Large intestine (tissue), 3 donors: Measurements from ENCODE around the gene CDK11A. TPM values are rescaled to one million over a fixed set of nuclear protein-coding genes. Genes with fewer than 3 reads are reported as not detected.
A peak's percentile ranks its signal among the peaks of the same experiment; 100 is the strongest.
"Not testable (repeated sequence)": the region's sequence is repeated elsewhere in the genome, so short reads cannot be mapped to it uniquely, and the experiment has no call there.

Source experiments
- DNase-seq, 2 donors: peaks; one replicate each; pipeline versions ENCODE4 v3.0.0 to v3.0.0-alpha.2; 2013
- H3K27ac ChIP-seq: one replicate; pipeline ENCODE4 v1.5.1; 2013; ENCODE audit warnings: low read length
- H3K27me3 ChIP-seq: 2 replicates; pipeline ENCODE4 v1.6.1; 2013; ENCODE audit warnings: low read length; ENCODE audit not compliant: control insufficient read depth, insufficient read depth
- H3K36me3 ChIP-seq: 2 replicates; pipeline ENCODE4 v1.6.1; 2013; ENCODE audit warnings: low read length; ENCODE audit not compliant: control insufficient read depth, insufficient read depth
- H3K4me1 ChIP-seq: one replicate; pipeline ENCODE4 v1.6.1; 2013; ENCODE audit warnings: low read length; ENCODE audit not compliant: control insufficient read depth, insufficient read depth
- H3K4me3 ChIP-seq: one replicate; pipeline ENCODE4 v1.5.1; 2013; ENCODE audit warnings: low read length
- H3K9me3 ChIP-seq: one replicate; pipeline ENCODE4 v1.6.1; 2013; ENCODE audit warnings: mild to moderate bottlenecking, low read depth, low read length, moderate library complexity; ENCODE audit not compliant: control insufficient read depth
- WGBS: methylation state at CpG from one replicate; pipeline ENCODE4 v1.1.5; 2013; ENCODE audit warnings: low lambda C conversion rate; ENCODE audit not compliant: insufficient coverage; 5-methylcytosine and 5-hydroxymethylcytosine counted together
- polyA plus RNA-seq: library from polyadenylated mRNA; unstranded; fragments of 120-200 nt; gene quantifications from one replicate; pipeline ENCODE4 v1.2.1, GENCODE V29; 2013

Gene CDK11A
- polyA plus RNA-seq, 1 donor = 21.1 TPM

DNA sequence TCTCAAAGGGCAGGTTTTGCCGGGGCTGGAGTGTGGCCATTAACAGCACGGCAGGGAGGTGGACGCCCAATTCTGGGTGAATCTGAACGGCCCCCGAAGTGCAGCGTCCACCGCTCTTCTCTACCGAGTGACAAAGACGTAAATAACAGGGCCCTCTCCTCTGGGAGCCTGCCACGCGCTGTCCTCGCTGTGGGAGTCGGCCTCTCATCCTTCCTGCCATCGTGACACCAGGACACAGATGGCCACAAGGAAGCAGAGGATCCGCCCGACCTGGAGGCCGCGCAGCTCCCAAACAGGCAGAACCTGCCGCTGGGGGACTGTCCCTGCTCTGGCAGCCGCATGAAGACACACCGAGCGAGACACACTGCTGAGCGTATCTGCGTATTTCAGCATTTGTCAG is 53.3 kb downstream of the CDK11A start:
- Histone ChIP-seq H3K9me3 (no peaks in the 10 kb centered on the region), H3K4me3 (no peak overlapping the region), H3K27me3 (no peaks in the 10 kb centered on the region), H3K4me1 (no peaks in the 10 kb centered on the region), H3K27ac (no peak overlapping the region), H3K36me3 (peaks cover 54% of the 10 kb centered on the region)
- DNase-seq = no peak
- WGBS = no CpG with 5 or more reads among the region's 24 CpGs

DNA sequence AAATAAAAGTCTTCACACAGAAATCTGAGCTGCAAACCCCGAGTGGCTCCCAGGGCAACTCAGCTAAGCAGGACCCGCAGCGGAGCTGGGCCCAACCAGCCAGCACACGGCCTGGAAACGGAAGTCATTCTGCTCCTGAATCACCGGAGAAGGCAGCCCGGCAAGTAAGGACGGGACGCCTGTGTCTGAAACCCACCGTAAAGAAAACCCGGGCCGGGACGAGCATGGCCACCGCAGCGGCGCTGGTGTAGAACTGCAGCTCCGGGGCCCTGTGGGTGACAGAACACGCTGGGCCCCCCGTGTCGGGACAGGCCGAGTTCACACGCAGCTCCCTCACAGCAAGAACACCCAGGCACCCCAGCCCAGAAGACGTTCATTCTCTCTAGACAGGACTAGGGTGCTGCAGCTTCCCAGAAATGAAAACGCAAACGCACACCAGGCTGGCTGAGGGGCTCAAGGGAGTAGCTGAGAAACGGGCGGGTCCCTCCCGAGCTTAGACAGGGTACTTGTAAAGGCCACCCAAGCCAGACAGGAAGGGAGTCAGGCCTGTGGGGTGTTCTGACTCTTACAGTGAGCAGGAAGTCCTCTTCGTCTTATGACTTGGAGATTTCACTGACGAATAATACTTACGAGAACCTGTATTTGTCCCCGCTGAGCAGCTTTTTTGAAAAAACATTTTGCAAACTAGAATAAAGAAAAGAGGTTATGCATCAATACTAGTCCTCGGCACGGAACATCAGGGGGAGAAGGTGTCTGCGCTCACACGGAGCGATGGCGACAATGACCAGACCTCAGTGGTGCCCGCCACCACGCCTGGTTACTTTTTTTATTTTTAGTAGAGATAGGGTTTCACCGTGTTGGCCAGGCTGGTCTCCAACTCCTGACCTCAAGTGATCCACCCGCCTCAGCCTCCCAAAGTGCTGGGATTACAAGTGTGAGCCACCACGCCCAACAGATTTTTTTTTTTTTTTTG is 54.4 kb downstream of the CDK11A start:
- no peak overlapping the region for H3K27ac ChIP-seq
- DNase-seq = no peak
- H3K4me1 ChIP-seq = no peaks in the 10 kb centered on the region
- peaks cover 64% of the 10 kb centered on the region for H3K36me3 ChIP-seq
- H3K4me3 ChIP-seq = no peak overlapping the region
- H3K27me3 ChIP-seq = no peaks in the 10 kb centered on the region
- 100% methylated on average over 5 of the region's 43 CpGs for WGBS
- no peaks in the 10 kb centered on the region for H3K9me3 ChIP-seq

GRCh38 chr1:1666526-1666925 is 57.6 kb downstream of the CDK11A start:
- H3K27ac ChIP-seq = no peak overlapping the region
- DNase-seq = no peak
- H3K27me3 ChIP-seq = no peaks in the 10 kb centered on the region
- no peaks in the 10 kb centered on the region for H3K4me1 ChIP-seq
- H3K4me3 ChIP-seq = no peak overlapping the region
- H3K9me3 ChIP-seq = no peaks in the 10 kb centered on the region
- no CpG with 5 or more reads among the region's 15 CpGs for WGBS
- peaks cover 48% of the 10 kb centered on the region for H3K36me3 ChIP-seq

DNA sequence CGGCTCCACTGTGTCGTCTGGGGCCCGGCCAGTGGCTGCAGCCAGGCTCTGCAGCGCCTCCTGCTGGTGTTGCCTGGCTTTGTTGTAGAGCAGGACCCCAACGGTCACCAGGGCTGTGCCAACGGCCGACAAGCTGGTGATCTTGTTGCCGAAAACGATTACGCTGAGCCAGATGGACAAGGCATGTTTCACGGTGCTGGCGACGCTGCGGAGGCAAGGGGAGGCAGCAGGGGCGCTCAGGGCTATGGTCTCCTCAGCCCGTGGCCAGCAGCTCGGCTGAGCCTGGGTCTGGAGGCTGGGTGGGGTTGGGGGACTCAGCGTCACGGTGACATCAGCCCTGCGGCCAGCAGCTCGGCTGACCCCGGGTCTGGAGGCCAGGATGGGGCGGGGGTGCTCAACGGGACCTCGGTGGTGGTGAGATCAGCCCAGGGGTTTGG is 58.3 kb downstream of the CDK11A start:
- Histone ChIP-seq H3K4me3 (no peak overlapping the region), H3K27ac (no peak overlapping the region), H3K36me3 (peaks cover 41% of the 10 kb centered on the region), H3K27me3 (no peaks in the 10 kb centered on the region), H3K4me1 (no peaks in the 10 kb centered on the region), H3K9me3 (no peaks in the 10 kb centered on the region)
- WGBS = no CpG with 5 or more reads among the region's 25 CpGs
- no peak for DNase-seq

- DNase-seq = no peak
- no CpG with 5 or more reads among the region's 27 CpGs for WGBS
These were observed 59.0 kb downstream of the CDK11A start for GRCh38 chr1:1664941-1665814.

DNA sequence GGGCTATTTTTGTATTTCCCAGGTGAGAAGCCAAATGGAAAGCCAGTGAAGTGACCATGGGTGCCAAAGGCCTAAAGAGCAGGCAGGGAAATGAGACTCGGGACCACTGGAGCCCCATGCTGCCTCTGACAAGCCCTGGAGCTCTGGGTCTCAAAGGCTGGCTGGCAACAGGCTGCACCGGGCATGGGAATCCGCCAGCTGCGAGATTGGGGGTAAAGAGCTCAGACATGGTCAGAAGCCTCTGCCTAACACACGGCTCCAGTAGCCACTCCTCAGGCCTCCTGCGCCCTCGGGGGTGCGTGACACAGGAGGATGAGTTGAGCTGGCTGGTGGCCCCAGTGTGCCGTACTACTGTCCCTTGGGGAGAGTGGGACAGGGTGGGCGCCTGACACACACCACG is 59.8 kb downstream of the CDK11A start:
- H3K4me3 ChIP-seq, H3K9me3 ChIP-seq, H3K27ac ChIP-seq, H3K27me3 ChIP-seq, H3K4me1 ChIP-seq, DNase-seq: not testable (repeated sequence)
- peaks cover 31% of the 10 kb centered on the region for H3K36me3 ChIP-seq
- no CpG with 5 or more reads among the region's 11 CpGs for WGBS

More at GRCh38 chr1:1664941-1665814, 59.0 kb downstream of the CDK11A start:
- H3K4me3 ChIP-seq = no peak overlapping the region
- no peaks in the 10 kb centered on the region for H3K27me3 ChIP-seq
- H3K36me3 ChIP-seq = peaks cover 38% of the 10 kb centered on the region
- no peaks in the 10 kb centered on the region for H3K9me3 ChIP-seq
- no peak overlapping the region for H3K27ac ChIP-seq
- no peaks in the 10 kb centered on the region for H3K4me1 ChIP-seq

DNA sequence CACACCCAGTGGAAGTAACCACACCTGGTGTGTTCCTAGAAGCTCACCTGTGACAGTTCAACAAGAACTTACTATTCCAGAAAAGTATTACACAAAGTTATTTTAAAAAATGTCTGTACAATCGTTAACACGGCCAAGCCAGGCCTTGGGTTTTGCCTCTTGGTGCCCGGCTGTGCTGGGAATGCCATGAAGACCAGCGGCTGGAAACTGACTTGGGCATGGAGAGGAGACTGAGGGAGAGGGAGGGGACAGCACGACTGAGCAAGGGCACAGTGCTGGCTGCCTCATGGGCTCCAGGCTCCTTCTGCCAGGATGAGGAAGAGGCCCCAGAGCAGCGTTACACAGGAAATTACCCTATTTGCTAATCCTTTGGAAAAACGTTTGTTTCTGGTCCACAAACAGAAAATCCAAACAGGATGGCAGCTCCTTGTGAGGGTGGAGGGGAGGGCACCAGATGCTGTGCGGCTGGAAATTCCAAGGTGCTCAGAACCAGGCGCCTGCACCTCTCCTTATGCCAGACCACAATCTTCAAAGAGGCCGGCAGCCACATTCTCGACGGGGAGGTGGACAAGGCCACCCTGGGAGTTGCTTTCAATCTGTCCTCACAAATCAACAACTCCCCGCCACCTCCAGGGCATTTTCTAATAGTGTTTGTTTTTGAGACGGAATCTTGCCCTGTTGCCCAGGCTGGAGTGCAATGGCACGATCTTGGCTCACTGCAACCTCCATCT is 61.2 kb downstream of the CDK11A start:
- 17% methylated on average over 1 of the region's 15 CpGs for WGBS

DNA sequence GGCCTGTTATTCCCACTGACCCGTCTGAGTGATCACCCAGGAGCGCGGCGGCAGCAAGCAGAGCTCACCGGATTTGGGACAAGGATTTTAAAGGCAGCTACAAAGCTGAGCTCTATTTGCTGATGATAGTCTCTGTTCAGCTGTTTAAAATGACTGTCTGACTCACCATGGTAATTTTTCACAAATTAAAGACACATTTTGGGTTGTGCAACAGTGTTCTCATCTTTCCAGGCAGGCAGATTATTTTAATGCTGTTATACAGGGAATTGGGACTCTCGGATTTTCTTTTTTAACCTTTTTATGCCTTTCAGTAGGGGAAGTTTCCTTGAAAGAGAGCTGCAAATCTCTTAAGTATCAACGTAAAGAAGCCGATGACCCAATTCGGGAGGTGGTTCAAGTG is 61.8 kb downstream of the CDK11A start:
- not testable (repeated sequence) for H3K4me3 ChIP-seq, DNase-seq, H3K27ac ChIP-seq, H3K27me3 ChIP-seq, H3K9me3 ChIP-seq, H3K4me1 ChIP-seq
- no CpG with 5 or more reads among the region's 9 CpGs for WGBS
- peaks cover 19% of the 10 kb centered on the region for H3K36me3 ChIP-seq

More for the DNA sequence above, 61.2 kb downstream of the CDK11A start:
- H3K27me3 ChIP-seq, DNase-seq, H3K4me1 ChIP-seq, H3K27ac ChIP-seq, H3K9me3 ChIP-seq, H3K4me3 ChIP-seq: not testable (repeated sequence)
- H3K36me3 ChIP-seq = peaks cover 22% of the 10 kb centered on the region

DNA sequence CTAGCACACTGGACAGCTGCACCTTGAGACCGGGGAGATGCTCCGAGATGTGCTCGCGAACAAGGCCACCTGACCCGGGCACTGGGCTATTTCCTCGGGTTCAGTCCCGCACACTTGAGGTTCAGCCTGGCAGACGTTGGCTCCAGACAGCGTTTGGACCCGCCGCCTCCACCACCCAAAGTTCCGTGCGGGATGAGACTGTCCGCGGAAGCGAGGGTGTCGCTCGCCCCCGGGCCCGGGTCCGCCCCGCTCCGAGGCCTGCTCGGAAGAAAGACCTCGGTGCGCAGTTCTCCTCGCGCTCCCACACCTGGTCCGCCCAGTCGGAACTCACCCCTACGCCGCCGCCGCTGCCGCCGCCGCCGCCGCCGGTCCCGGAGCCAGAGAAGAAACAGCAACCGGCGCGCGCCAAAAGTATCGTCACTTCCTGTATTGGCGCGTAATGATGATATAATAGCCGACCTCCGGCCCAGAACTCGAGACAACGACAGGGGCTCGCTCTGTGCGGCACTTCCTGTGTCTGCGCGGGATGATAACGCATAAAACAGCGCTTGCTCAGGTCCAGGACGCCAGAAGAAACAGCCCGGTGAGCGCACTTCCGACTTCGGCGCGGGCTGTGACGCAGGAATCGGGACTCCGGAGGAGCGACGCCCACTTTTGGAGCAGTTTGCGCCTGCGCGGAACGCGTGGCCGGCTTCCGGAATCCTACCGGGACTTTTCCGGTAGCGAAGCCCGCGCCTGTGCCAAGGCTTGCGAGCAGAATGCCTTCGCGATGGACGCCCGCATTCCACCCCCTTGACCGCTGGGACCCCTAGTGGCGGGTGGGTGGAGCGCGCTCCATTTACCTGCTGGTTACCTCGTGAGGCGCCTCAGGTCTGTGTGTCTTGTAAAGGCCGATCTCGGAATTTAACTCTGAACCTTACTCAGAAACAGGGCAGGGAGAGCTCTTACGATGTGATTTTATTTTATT is 65.3 kb downstream of the CDK11A start, which contains the start of gene CDK11B:
TSS of gene CDK11B (minus strand) at position 422 of the 967 bp plus-strand sequence. CDS start 1,519 bp downstream, outside the sequence.
- DNase-seq = peak; percentile 95 to 98
- Histone ChIP-seq H3K27ac (peak within 1 kb of the TSS; percentile 92), H3K36me3 (peaks cover 25% of the 10 kb centered on the region), H3K4me3 (peak within 1 kb of the TSS; percentile 52)
- H3K4me1 ChIP-seq, H3K9me3 ChIP-seq, H3K27me3 ChIP-seq: not testable (repeated sequence)
- no CpG with 5 or more reads among the region's 96 CpGs for WGBS
